GM23338 (cell line): ENCODE measurements around the gene DIP2C.

ENCODE experiments used
- CTCF ChIP-seq, 2 experiments: fragments of 200-600 bp in 1 of 2; sonication (generic) in 1 of 2; conservative IDR thresholded peaks; 2 replicates each; pipeline versions ENCODE4 v1.5.1 to v1.6.1; 2016 to 2017; ENCODE audit warnings: antibody characterized with exemption in 2 of 2, low read depth in 2 of 2, mild to moderate bottlenecking in 2 of 2, moderate library complexity in 1 of 2
- EZH2 ChIP-seq: fragments of 200-600 bp; sonication (generic); IDR thresholded peaks from one replicate; pipeline ENCODE4 v1.8.0; 2017; ENCODE audit warnings: antibody characterized with exemption, mild to moderate bottlenecking, low read depth; ENCODE audit not compliant: unreplicated experiment
- EZH2phosphoT487 ChIP-seq: fragments of 200-600 bp; sonication (generic); IDR thresholded peaks from one replicate; pipeline ENCODE4 v1.8.1; 2018; ENCODE audit warnings: antibody characterized with exemption; ENCODE audit not compliant: unreplicated experiment
- POLR2AphosphoS5 ChIP-seq: IDR thresholded peaks from 2 replicates; pipeline ENCODE4 v1.6.1; 2016; ENCODE audit warnings: antibody characterized with exemption, low read depth
- REST ChIP-seq: IDR thresholded peaks from one replicate; pipeline ENCODE4 v1.6.1; 2018; ENCODE audit warnings: antibody characterized with exemption; ENCODE audit not compliant: unreplicated experiment

- no peak for TF ChIP-seq CTCF (conservative IDR thresholded peaks at IDR 0.05; ENCODE audit: low read depth in 2 of 2)
- no peak for TF ChIP-seq POLR2AphosphoS5
- TF ChIP-seq REST: no peak
- TF ChIP-seq EZH2: no peak
- no peak for TF ChIP-seq EZH2phosphoT487
These were observed 37.8 kb upstream of the DIP2C start for GRCh38 chr10:727162-727790.
